ENCODE data around the gene SGSM2. TPM values are rescaled to one million over a fixed set of nuclear protein-coding genes. Genes with fewer than 3 reads are reported as not detected.

SGSM2 gene
- total RNA-seq, 1 donor from 2014 or later: 13.4 TPM

DNA sequence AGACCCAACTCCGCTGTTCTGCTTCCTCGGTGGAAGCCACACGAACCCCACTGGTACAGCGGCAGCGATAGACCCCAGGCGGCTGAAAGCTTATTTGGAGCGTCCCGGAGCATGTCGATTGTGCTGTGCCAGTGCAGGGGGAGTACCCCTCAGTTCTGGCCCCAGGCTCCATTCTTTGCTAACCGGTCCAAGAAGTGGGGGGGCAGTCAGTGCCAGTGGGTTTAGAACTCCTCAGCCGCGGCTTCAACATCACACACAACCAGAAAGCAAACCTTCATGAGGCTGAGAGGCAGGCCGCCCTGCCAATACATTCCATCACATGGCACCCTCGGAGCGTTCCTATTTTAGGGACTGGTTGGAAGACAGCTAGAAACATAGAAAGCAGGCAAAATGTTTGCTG, 65.2 kb downstream of the SGSM2 start:
- H3K36me3 ChIP-seq (ENCODE audit: control insufficient read depth, insufficient read depth, low read length): peaks cover 2% of the 10 kb centered on the region
- FAIRE-seq: no peak
- no peak for DNase-seq (ENCODE audit: low read depth)
- H3K27me3 ChIP-seq (ENCODE audit: control insufficient read depth, insufficient read depth, low read length): no peaks in the 10 kb centered on the region
- TF ChIP-seq, protein P1, sequence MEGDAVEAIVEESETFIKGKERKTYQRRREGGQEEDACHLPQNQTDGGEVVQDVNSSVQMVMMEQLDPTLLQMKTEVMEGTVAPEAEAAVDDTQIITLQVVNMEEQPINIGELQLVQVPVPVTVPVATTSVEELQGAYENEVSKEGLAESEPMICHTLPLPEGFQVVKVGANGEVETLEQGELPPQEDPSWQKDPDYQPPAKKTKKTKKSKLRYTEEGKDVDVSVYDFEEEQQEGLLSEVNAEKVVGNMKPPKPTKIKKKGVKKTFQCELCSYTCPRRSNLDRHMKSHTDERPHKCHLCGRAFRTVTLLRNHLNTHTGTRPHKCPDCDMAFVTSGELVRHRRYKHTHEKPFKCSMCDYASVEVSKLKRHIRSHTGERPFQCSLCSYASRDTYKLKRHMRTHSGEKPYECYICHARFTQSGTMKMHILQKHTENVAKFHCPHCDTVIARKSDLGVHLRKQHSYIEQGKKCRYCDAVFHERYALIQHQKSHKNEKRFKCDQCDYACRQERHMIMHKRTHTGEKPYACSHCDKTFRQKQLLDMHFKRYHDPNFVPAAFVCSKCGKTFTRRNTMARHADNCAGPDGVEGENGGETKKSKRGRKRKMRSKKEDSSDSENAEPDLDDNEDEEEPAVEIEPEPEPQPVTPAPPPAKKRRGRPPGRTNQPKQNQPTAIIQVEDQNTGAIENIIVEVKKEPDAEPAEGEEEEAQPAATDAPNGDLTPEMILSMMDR (IDR thresholded peaks at IDR 0.05; ENCODE audit: insufficient read depth, low read length, severe bottlenecking): no peak
- H3K4me3 ChIP-seq (ENCODE audit: low read depth, low read length): peak overlapping the region; percentile 99

DNA sequence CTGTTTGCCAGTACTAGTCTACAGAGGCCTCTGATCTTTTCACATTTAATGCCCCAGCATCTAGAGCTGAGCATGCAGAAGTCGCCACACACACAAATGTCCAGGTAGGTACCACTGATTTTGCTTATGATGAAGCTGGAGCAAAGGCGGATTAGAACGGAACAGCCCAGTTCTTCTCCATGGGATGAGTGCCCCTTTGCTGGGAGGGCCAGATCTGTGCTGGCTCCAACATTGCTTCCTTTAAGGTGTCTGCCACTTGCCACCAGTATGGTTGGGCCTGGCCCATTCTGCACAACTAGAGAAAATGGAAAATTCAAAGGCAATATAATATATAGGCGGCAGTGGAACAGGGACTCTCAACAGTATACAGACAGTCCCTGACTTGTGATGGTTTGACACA, 65.7 kb downstream of the SGSM2 start:
- no peak for FAIRE-seq
- DNase-seq (ENCODE audit: low read depth): no peak
- no peak overlapping the region for H3K4me3 ChIP-seq (ENCODE audit: low read depth, low read length)
- no peaks in the 10 kb centered on the region for H3K27me3 ChIP-seq (ENCODE audit: control insufficient read depth, insufficient read depth, low read length)
- TF ChIP-seq, protein P1 (IDR thresholded peaks at IDR 0.05; ENCODE audit: insufficient read depth, low read length, severe bottlenecking): no peak
- H3K36me3 ChIP-seq (ENCODE audit: control insufficient read depth, insufficient read depth, low read length): peaks cover under 1% of the 10 kb centered on the region

DNA sequence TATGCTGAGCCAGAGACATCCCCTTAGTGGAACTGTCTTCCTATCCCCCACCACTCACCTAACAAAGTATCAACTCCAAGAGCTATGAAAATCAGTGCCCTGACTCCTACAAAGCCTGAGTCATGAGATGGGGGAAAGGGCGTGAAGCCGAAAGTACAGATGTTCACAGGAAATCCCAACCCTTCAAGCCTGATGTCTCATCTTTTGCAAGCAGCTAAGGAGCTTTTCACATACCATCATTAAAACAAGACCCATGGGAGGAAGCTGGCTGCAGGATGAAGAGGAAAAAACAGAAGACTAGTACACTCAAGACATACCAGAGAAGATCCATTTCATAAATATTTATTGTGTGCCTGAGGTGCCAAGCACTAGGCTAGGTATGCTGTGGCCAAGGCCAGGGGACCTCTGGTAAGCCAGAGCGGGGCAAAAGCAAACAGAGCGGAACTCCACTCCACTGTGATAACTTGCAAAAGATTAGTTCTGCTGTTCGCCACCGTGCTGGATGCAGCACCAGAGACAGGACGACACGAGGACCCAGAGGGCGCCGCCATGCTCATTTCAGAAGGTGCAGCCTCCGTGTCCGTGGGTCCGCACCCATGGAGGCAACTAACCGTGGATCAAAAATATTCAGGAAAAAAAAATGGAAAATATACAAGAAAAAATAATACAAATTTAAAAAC, 68.1 kb downstream of the SGSM2 start:
- FAIRE-seq: peak; percentile 99
- peak; percentile 98 for DNase-seq (ENCODE audit: low read depth)
- no peak overlapping the region for H3K4me3 ChIP-seq (ENCODE audit: low read depth, low read length)
- no peaks in the 10 kb centered on the region for H3K36me3 ChIP-seq (ENCODE audit: control insufficient read depth, insufficient read depth, low read length)
- H3K27me3 ChIP-seq (ENCODE audit: control insufficient read depth, insufficient read depth, low read length): no peaks in the 10 kb centered on the region
- TF ChIP-seq, protein P1 (IDR thresholded peaks at IDR 0.05; ENCODE audit: insufficient read depth, low read length, severe bottlenecking): no peak

DNA sequence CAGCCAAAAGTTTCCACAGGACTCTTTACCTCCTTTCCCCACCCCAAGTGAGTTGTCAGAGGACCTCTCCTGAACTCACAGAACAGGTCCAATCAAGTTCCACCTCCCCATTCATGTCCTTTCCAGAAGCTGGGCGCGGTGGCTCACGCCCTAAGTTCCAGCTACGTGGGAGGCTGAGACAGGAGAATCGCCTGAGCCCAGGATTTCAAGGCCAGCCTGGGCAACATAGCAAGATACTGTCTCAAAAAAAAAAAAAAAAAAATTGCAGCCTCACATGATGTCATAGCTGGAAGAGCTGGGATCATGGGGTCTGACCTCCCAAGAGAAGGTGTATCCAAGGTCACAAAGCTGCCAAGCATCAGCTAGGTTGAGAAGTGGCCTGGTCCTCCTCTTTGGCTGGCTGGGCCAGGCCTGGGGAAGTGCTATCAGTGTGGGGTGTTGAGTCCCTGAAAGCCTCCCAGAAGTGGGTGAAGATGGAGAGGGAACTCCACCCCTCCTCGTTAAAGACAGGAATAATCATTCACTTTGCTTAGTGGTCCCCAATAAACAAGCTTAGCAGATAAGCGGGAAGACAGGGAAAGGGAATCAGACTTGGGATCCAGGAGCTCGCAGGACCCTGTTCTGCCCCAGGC, 69.1 kb downstream of the SGSM2 start:
- FAIRE-seq (peak; percentile 23), DNase-seq (ENCODE audit: low read depth) (peak; percentile 96)
- H3K4me3 ChIP-seq (ENCODE audit: low read depth, low read length): no peak overlapping the region
- no peaks in the 10 kb centered on the region for H3K36me3 ChIP-seq (ENCODE audit: control insufficient read depth, insufficient read depth, low read length)
- TF ChIP-seq, protein P1 (IDR thresholded peaks at IDR 0.05; ENCODE audit: insufficient read depth, low read length, severe bottlenecking): no peak
- H3K27me3 ChIP-seq (ENCODE audit: control insufficient read depth, insufficient read depth, low read length): no peaks in the 10 kb centered on the region

DNA sequence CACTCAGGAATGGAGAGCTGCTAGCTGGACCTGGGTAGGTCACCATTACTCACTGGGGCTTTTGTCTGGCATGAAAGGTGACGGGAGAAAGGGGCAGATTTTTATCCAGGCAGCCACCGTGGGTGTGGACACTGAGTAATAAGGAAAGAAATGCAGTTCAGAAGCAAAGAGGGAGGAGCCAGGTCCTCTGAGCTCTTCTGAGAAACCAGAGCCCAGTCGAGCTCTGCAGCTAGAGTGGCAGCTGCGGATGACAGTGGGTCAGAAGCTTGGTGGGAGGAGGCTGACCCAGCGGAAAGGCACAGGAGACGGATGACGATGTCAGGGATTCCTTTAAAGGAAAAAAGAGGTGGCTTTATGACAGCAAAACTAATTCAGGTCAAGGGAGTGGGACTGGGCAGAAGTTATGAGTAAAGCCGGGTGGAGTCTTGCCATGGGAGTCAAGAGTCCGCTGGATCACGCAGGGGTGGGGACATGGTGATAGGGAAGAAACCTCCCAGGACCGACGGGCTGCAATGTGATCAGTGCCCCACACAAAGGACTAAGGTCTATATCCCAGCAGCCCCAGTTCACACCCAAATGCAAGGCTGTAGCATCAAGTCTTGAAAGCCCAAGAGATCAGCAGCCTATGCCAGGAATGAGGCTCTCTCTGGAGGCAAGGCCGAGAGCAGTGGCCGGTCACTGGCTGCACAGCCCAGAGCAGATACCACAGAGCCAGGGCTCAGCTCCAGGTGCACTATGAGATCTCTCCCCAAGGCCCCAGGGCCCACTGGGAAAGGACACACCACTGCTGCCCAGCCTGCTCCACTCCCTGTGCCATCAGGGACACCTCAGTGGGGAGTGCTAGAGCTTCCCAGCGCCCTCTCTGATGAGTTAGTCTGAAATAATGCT, 69.8 kb downstream of the SGSM2 start:
- FAIRE-seq (peak; percentile 91), DNase-seq (ENCODE audit: low read depth) (peak; percentile 99)
- Histone ChIP-seq H3K27me3 (ENCODE audit: control insufficient read depth, insufficient read depth, low read length) (no peaks in the 10 kb centered on the region), H3K36me3 (ENCODE audit: control insufficient read depth, insufficient read depth, low read length) (no peaks in the 10 kb centered on the region), H3K4me3 (ENCODE audit: low read depth, low read length) (no peak overlapping the region)
- TF ChIP-seq, protein P1 (IDR thresholded peaks at IDR 0.05; ENCODE audit: insufficient read depth, low read length, severe bottlenecking): no peak

All from bronchial epithelial cell (primary cell).